HG02870 (cell line): ENCODE results near the gene GDPGP1.

Source experiments
- ATAC-seq: cut with Tn5 transposase; IDR thresholded peaks from one replicate; pipeline ENCODE4 v1.9.1; 2021; ENCODE audit warnings: mild to moderate bottlenecking, moderate library complexity; ENCODE audit not compliant: unreplicated experiment

Gene GDPGP1

GRCh38 chr15:90225047-90225446, 9.0 kb upstream of the GDPGP1 start:
- no peak for ATAC-seq

DNA sequence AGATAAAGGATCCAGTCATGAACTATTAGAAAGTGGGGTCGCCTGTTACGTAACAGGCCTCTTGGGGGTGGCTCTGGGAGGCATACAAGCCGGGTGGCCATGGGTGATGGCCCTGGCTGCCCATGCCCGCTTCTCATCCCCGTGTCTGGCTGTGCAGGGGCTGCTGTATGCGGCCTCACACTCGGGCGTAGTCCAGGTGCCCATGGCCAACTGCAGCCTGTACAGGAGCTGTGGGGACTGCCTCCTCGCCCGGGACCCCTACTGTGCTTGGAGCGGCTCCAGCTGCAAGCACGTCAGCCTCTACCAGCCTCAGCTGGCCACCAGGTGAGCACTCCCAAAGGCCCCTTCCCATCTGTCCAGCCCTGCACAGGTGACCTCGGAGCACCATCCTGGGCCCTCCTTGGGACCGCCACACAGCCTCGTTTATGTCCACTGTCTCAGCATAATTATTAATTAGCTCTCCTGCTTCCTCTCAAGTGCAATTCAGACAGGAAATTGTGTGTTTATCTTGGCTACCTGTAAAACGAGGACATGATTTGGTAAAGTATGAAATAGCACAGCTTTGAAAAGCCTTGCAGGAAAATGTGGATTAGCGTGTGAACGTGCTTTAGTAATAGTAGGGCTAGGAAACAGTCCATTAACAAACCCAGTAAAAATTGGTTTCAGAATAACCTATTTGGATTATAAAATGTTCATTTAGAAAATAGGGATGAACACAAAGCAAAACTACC, 8.3 kb upstream of the GDPGP1 start:
- no peak for ATAC-seq

GRCh38 chr15:90227336-90227735, 6.7 kb upstream of the GDPGP1 start:
- ATAC-seq: no peak

GRCh38 chr15:90227816-90228772, 5.9 kb upstream of the GDPGP1 start:
- ATAC-seq: no peak

DNA sequence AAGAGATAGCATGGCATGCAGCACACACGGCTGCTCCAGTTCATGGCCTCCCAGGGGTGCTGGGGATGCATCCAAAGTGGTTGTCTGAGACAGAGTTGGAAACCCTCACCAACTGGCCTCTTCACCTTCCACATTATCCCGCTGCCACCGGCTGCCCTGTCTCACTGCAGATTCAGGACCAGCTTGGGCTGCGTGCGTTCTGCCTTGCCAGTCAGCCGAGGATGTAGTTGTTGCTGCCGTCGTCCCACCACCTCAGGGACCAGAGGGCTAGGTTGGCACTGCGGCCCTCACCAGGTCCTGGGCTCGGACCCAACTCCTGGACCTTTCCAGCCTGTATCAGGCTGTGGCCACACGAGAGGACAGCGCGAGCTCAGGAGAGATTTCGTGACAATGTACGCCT, 5.0 kb upstream of the GDPGP1 start:
- no peak for ATAC-seq

DNA sequence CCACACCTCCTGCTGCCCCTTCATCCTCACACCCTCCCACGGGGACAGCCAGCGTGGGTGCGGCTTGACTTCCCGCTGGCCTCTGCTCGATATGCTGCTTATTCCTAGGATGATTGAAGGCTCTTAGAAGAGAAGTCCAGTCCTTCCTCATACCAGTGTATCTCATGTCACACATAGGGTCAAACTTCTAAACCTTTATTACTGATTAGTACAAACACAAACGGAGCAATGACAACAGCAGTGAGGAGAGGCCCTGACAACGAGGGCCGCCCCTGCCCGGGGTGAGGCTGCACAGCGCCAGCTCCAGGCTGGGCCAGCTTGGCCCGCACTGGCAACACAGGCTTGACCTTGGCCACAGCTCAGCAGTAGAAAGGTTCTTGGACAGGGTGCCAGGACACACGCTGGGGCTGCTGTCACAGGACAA, 3.9 kb upstream of the GDPGP1 start:
- ATAC-seq: no peak

- no peak for ATAC-seq
Measured at GRCh38 chr15:90230610-90231009, 3.4 kb upstream of the GDPGP1 start.

GRCh38 chr15:90231028-90232017, 2.7 kb upstream of the GDPGP1 start:
- ATAC-seq: no peak

DNA sequence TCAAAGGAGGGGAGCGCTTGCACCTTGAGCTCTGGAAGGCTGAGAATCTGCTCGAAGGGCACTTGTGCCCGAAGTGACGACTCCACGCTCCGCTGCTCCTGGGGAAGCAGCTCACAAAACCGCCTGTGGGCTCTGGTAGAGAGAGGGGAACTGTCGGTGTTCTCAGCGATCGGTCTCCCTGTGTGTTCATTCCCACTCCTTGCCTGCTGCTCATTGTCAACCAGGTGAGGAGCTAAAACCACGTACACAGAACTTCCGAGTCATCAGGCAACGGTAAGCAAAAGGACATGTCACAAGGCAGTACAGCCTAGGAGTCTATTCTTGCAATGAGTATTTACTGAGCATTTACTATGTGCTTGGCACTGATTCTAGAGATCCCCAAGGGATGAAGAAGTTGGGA, 1.8 kb upstream of the GDPGP1 start:
- no peak for ATAC-seq

- no peak for ATAC-seq
Measured at GRCh38 chr15:90232941-90233386, 1.0 kb upstream of the GDPGP1 start.

DNA sequence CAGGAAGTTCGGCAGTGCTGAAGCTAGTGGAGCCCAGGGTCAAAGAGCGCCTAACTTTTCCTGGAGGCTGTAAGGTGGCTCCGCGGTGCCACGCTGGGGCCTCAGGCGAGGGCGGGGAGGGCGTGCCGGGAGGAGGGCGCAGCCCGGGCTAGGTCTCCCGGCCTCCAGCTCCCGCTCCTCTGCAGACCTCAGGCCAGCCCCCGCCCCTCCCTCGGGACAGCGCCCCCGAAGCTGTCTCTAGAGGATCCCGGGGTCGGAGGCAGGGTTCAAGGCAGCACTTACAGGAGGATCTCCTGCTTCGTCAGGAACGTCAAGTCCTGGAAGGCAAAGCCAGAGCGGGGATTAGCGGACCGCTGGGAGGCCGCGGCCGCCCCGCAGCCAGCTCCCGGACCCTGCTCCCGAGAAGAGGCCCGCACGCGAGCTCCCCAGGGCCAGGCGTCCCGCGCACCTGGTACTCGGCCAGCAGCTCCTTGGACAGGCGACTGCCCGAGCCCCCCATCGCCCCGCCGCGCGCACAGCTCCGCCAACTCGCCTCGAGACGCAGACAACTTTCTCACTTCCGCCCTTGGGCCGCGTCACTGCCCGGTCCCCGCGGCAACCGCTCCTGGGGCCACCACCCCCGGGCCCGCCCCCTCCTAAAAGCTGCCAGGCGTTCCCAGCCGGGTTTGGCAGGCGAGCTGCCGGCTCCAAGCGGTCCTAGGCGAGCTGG, 468 bp upstream of the GDPGP1 start, which contains the start of gene CIB1:
Gene CIB1 (minus strand): TSS at position 555 of the 709 bp plus-strand sequence. CDS start 56 bp downstream, at position 499.
- ATAC-seq: peak; percentile 89

- ATAC-seq: no peak
Measured at GRCh38 chr15:90239371-90239770, 5.4 kb downstream of the GDPGP1 start.

DNA sequence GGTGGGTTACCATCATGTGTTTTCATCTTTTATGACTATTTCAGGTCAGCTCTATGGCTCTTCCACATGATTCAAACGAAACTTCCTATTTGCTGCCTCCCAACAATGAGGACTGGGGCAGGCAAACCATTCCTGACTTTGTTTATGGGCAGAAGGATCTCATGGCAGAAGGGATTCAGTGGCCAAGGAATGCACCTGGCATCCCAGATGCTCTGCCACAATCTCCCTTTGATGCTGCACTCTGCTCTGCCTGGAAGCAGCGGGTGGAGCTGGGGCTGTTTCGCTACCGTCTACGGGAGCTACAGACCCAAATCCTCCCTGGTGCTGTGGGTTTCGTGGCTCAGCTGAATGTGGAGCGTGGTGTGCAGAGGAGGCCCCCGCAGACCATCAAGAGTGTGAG, 6.8 kb downstream of the GDPGP1 start:
- ATAC-seq: no peak

DNA sequence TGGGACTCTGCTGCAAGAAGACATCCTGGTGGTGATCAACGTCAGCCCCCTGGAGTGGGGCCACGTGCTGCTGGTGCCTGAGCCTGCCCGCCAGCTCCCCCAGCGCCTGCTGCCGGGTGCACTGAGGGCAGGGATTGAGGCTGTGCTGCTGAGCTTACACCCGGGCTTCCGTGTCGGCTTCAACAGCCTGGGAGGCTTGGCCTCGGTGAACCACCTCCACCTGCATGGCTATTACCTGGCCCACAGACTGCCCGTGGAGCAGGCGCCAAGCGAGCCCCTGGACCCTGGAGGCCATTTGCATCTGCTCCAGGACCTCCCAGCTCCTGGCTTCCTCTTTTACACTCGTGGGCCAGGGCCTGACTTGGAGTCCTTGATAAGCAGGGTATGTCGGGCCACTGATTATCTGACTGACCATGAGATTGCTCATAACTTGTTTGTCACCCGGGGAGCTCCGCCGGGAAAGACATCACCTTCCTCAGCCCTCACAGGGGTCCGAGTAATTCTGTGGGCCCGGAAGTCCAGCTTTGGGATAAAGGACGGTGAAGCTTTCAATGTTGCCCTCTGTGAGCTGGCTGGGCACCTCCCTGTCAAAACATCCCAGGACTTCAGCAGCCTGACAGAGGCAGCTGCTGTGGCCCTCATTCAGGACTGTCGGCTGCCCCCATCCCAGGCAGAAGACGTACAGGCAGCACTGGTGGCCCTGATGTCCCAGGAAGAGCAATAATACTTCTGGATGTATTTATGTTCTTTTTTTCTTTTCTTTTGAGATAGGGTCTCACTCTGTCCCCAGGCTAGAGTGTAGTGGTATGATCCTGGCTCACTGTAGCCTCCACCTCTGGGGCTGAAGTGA, 7.6 kb downstream of the GDPGP1 start:
- no peak for ATAC-seq

DNA sequence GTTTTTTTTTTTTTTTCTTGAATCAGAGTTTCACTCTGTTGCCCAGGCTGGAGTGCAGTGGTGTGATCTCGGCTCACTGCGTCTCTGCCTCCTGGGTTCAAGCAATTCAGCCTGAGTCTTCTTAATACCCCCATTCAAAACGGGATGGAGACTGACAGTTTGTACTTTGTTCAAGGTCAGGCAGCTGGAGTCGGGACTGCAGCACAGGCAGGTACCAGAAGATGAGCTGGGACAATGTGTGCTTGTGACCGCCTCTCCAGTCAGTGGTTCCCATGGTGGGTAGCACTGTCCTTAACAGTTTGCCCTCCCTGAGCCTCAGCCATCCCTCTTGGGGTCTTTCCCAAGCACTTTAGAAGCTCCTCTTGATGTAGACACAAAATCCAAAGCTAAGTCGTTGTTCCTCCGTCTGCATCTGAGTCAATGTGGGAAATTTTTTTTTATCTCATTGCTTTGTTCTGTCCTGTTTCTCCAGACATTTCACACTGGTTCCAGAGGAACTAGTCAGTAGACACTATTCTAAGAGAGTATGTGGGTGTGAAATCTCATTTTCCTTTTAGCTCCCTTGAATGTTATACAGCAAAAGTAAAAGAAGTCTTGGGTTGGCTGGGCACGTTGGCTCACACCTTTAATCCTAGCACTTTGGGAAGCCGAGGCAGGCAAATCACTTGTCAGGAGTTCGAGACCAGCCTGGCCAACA, 10.1 kb downstream of the GDPGP1 start:
- no peak for ATAC-seq

DNA sequence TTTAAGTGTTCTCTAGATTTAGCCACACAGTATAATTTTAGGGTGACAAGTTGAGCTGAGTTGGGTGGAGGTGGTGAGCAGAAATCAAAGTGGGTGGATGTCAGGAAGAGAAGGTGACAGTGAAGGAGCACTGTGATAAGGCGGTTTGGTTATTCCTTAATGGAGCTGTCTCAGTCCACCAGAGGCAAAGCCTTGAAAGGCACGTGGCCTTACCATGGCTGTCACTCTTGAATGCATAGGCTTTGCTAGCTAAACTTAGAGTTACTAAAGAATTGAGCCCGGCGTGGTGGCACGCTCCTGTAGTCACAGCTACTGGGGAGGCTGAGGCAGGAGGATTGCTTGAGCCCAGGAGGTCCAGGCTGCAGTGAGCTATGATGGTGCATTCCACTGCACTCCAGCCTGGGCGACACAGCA, 14.8 kb downstream of the GDPGP1 start:
- ATAC-seq: no peak

DNA sequence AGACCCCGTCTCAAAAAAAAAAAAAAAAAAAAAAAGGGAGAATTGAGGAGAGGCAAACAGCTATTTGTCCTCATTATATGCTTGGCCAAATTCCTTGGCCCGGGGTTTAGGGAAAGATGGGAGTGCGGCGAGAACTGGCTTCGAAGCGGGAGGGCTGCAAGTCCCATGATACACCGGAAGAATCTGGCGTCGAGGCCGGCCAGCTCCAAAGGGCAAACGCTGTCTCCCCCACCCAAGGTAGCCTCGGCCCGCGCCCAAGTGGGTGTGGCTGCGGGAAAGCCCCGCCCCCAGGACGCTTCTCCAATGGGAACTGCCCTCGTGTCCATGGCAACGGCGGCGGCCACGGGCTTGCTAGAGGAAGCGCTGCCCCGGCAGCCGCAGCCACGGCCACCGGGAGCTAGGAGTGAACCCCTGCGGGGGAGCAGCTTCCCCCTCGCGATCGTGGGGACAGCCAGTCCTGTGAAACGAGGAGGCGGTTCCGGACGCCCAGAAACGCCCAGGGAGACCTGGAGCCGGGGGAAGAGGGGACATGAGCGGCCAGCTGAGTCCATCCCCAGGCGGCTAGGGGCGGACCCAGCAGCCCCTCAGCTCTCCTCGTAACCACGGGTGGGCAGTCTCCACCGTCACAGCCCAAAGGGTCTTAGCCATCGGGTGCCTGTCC, 15.3 kb downstream of the GDPGP1 start, which contains the start of gene TTLL13:
Gene TTLL13 (plus strand): TSS at position 354 of the 661 bp plus-strand sequence. CDS start 1,075 bp downstream, outside the sequence.
- ATAC-seq: peak; percentile 77

DNA sequence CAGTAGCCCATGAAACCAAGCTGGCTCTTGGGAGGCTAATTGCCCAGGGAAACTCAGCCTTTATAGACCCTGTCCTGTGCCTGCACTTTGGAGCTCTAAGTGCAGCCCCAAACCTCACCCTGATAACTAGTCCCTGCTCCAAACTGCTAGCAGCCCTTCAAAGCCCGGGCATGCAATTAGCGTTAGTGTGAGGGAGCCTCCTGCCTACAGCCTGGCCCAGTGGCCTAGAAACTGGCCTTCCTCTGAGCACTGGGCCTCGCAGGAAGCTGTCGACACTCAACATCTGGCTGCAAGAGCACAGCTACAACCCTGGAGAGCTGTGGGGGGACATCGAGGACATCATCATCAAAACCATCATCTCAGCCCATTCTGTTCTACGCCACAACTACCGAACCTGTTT, 23.8 kb downstream of the GDPGP1 start:
- ATAC-seq: no peak
